Erythroblast (primary cell): ENCODE measurements around the gene ZNF185.

Experiments
- GATA1 ChIP-seq: IDR thresholded peaks from 2 replicates; pipeline ENCODE4 v1.6.1; 2011; ENCODE audit warnings: low read depth, mild to moderate bottlenecking, control low read depth, low read length, moderate library complexity
- POLR2A ChIP-seq: IDR thresholded peaks from 2 replicates; pipeline ENCODE4 v1.6.1; 2011; ENCODE audit warnings: mild to moderate bottlenecking, low read length

GRCh38 chrX:152942077-152942442, 44.2 kb downstream of the ZNF185 start:
- TF ChIP-seq POLR2A = no peak
- TF ChIP-seq GATA1 = no peak
